Stimulated activated naive CD4-positive, alpha-beta T cell (primary cell): ENCODE results near the gene FMNL2.

Experiments
- DNase-seq, 6 experiments: peaks; one replicate each; lab custom pipeline; 2025; lab: John Stamatoyannopoulos, UW

FMNL2 gene

DNA sequence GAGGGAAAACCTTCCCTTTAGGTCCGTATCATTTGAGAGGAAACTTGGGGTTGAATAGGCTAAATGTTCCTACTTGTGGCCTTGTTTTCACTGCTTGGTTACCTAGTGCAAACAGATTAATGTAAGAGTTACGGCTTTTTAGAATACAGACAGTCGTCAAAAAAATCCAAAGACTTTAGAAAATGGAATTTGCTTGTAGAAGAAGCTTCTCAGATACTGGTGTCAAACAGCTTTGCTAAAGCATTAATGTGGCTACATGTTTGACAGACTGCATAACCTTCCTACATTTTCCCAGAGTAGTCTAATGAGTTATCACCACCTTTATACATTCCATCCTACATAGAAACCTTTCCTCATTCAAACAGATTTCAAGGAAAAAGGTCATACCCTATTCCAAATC lies 114.6 kb downstream of the FMNL2 start:
- no peak for DNase-seq

DNA sequence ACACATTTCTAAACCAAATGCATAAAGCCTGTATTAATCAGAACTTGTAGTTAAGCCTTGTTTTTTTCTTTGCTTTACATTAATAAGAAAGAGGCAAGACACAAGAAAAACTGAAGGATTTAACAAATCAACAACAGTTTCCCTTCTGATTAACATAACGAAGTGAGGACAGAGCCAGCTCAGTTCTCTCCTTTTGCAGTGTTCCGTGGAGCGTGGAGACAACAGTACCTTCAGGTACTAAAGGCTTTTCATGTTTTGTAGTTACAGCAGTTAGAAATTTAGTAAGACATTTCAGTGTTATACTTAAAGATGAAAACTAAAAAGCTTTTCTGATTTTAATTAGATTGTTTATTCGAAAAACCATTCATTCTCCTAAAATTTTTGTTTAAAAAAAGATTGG lies 115.2 kb downstream of the FMNL2 start:
- DNase-seq, result no peak

DNA sequence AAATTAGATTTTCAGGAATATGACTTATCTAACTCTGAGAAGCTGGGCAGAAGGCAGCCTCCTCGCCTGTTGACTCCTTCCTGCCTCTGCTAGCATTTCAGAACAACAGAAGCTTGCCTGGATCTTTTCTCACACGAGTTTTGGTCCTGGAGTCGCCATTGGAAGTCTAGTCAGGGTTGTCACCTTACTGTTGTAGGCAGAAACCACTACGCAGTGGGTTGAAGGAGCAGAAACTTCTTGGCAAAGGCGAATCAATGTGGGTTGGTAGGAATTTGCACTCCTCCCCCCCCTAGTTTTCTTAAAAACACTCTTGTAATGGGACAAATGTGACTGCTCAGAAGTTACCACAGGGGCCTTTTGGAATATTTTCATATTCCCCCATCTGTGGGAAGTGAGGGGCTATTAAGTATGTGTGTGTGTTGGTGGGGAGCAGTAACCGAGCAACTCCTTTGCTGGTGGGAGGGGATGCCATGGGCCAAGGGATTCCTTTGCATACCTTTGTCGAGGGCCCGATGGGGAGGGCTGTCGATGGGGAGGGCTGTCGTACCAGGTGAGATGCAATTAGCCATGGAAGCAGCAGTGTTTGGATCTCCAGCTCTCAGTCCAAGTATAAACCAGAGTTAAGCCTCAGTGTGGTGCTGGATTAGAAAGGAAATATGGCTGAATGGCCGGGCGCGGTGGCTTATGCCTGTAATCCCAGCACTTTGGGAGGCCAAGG lies 117.4 kb downstream of the FMNL2 start:
- DNase-seq, result no peak

DNA sequence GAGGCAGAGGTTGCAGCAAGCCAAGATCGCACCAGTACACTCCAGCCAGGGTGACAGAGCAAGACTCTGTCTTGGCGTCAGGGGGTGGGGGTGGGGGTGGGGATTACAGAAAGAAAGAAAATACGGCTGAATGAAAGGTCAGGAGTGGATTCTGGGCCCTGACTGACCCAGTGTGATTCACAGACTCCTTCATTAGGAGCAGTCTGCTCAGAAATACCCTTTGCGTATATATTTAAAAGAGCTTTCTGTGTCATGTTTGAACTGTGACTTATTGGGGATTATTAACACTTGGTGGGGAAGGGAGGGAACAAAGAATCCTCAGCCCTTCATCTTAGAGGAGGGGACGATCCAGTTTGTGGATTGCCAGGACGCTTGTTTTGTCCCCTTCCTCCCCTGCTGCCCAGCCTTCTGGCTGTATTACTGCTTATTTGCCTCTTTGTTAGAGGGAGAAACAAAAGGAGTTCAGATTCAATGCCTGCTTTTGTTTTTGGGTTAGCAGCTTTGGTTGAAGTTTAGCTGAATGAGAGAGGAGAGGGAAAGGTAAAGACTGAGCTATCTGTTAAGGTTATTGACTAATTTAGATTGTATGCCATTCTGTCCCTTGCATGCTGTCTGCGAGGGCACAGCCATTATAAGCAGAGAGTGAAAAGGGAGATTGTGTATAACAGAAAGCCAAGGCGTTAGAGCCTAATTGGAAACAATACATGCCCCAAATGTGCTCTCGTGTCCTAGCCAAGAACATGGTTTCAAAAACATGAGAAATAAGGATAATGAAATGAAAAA lies 118.3 kb downstream of the FMNL2 start:
- no peak for DNase-seq

DNA sequence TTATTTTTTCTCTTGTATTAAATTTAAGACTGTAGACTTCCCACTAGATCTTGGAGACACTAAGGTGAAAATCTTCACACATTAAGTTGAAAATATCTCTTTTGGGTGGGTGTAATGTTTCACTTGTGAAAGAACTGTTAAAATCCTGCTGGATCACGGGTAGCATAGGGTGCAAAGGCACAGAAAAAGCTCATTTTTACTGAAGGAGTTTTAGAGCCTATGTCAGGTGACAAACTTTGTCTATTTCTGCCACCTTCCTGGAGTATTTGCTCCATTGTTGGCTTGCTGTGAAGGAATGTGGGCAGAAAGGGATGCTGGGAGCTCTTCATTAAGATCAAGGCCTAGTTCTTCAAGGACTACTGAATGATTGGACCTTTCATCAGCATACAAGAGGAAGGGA lies 119.4 kb downstream of the FMNL2 start:
- no peak for DNase-seq

DNA sequence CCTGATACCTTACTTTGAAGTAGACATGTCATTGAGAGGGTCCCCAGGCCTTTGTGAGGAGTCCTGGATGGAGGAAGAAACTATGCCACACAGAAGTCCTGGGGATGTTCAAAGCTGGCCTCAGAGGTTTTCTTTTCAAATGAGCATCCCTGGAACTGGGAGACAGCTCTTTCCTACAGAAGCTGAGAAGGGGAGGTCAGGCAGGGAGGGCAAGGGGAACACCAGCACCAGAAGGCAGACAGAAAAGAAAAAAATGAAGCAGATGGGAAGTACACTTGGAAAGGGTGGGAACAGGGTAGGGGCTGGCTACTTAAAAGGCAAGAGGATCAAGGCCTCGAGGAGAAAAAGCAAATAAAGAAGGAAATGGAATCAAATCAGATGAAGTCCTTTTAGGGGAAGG lies 120.0 kb downstream of the FMNL2 start:
- DNase-seq, result no peak

DNA sequence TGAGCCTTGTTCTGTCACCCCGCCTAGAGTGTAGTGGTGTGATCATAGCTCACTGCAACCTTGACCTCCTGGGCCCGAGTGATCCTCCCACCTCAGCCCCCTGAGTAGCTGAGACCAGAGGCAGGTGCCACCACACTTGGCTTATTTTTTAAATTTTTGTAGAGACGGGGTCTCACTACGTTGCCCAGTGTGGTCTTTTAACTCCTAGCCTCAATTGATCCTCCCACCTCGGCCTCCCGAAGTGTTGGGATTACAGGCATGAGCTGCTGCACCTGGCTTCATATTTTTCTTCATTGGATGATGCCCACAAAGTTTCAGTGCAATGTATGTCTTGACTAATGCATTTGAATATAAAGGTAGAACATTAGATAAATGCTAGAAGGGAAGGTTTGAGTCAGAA lies 120.8 kb downstream of the FMNL2 start:
- DNase-seq, result no peak

DNA sequence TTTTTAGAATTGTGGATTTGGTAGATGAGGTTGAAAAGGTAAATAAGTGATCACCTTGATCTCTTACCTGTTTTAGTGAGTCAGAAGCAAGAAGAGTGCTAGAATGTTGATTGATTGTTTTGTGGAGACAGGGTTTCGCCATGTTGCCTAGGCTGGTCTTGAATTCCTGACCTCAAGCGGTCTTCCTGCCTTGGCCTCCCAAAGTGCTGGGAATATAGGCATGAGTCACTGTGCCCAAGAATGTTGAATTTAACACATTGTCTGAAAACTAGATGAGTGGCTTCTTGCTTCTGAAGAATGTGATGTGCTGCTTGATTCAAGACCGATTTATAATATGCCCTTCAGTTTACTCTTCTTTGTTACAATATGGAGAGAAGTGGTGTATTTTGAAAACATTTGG lies 121.3 kb downstream of the FMNL2 start:
- no peak for DNase-seq

DNA sequence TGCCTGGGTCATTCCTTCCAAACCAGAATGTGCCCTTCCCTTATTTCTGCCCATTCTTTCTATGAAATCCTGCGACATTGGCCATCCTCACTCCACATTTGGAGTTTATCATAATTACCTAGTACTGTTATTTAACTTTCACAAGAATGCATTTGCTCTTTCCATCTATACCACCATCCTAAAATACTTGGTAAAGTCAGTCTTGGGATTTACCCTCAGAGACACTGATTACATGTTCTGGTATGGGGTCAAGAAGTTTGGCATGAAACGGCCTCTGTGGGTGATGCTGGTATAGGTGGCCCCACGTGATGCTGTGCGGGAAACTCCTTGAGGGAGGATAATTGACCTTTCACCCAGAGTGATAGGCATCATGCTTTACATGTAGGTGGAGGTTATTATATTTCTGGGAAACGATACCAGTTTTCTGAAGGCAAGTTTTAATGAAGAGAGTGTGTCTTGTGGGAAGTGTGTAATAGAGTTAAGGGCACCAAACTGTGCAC lies 123.5 kb downstream of the FMNL2 start:
- DNase-seq, result no peak

DNA sequence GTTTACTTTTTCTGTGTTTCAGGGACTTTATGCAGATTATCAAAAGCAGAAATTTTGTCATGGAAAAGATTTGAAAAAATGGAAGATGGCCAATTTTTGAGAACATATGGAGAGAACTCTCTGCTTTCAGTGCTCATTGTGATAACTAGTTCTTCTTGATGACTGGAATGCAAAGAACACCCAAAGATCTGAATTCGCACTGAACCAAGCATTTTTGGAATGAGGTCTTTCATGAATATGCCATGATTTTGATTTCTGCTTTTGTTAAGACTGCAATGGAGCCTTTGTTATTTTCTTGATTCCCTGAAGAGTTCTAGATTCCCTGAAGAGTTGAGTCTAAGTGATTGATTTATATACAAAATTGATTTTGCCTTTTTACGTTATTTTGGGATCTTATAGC lies 124.1 kb downstream of the FMNL2 start:
- no peak for DNase-seq

DNA sequence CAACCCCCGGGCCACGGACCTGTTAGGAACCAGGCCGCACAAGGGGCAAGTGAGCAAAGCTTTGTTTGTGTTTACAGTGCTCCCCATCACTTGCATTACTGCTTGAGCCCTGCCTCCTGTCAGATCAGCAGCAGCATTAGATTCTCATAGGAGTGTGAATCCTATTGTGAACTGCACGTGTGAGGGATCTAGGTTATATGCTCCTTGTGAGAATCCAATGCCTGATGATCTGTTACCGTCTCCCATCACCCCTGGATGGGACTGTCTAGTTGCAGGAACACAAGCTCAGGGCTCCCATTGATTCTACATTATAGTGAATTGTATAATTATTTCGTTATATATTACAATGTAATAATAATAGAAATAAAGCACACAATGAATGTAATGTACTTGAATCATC lies 125.6 kb downstream of the FMNL2 start:
- DNase-seq, result no peak

DNA sequence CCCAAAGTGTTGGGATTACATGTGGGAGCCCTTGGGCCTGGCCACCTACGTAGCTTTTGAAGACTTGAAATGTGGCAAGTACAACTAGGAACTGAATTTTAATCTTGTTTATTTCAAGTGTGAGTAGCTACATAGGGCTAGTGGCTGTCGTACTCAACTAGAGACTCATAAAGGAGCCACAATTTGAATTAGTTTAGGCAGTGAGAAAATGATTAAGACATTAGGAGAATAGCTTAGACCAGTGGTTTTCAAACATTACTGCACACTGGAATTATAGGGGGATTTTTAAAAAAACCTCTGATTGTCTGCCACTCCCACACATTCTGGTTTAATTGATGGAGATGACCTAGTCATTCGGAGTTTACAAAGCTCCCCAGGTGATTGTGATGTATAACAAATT lies 127.1 kb downstream of the FMNL2 start:
- no peak for DNase-seq

DNA sequence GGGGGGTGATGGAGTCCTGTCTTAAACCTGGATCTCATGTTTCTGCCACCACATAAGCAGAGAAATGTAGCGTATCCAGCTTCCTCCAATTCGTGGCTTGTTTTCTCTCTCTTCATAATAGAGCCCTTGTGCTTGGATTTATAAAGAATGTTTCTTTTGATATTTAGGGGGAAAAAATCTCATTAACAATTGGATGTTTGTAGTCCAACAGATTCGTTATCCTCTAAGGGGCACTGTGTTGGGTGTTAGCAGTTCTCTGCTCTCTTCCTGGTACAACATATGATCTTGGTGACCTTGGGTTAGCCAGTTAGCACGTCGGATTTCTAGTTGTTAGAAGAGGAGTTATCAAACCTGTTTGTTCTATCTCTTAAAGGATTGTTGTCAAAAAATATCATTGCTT lies 127.8 kb downstream of the FMNL2 start:
- DNase-seq, result no peak

DNA sequence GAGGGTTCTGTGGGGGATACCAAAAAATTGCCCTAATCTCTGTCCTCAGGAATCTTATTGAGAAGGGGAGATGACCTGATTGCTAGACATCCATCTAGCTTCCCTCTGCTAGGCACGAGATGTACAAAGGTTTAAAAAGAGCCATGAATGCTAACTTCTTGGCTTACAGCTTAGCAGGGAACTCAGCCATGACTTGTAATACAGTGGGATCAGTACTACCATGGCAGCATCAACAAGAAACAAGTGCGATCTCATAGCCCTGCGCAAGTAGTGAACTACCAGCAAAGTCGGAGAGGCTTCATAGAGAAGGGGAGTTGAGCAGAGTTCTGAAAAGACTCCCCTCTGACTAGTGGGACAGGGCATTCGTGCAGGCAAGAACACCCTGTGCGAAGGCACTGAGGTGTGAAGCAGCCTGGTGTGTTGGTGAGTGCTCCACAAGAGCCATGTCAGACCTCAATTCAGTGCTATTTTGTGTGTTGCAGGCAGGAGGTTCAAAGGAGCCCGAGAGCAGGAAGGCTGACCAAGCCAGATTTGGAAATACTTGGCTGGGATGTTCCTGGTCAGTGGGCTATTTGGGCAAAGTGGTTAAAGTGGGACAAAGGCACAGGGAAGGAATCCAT lies 130.0 kb downstream of the FMNL2 start:
- no peak for DNase-seq

DNA sequence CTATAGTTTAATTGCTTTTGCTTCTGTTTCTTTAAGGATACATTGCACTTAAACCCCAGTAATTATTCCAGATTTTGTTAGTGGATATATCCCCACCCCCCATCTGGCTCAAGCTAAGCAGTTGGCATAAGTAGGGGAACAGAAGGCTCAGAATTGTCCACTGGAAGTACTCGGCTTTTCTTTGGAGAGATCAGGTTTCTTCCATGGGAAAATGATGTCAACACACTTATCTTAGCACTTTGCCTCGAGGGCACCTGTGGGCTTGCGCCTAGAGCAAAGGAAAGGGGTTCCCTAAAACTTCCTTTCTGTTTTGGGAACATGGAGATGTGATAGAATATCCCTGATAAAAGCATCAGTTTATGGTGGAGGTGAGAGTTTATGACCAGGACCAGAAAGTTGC lies 130.6 kb downstream of the FMNL2 start:
- no peak for DNase-seq

DNA sequence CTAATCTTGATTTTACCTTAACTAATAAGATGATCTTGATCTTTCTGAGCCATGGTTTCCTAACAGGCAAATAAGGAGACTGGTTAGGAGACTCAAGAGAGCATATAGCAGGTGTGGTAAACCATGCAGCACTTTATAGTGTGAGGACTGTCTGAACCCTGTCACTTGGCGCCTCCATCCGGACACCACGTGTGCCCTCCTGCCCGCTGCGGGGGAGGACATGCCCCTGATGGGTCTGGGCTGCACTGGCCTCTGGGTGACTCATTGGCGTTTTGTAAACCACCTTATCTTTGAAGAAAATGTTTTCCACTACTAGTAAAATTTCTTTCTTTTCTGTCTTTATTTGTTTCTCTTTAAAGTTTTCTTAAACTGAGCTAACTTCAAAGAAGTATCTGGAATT lies 131.1 kb downstream of the FMNL2 start:
- no peak for DNase-seq

DNA sequence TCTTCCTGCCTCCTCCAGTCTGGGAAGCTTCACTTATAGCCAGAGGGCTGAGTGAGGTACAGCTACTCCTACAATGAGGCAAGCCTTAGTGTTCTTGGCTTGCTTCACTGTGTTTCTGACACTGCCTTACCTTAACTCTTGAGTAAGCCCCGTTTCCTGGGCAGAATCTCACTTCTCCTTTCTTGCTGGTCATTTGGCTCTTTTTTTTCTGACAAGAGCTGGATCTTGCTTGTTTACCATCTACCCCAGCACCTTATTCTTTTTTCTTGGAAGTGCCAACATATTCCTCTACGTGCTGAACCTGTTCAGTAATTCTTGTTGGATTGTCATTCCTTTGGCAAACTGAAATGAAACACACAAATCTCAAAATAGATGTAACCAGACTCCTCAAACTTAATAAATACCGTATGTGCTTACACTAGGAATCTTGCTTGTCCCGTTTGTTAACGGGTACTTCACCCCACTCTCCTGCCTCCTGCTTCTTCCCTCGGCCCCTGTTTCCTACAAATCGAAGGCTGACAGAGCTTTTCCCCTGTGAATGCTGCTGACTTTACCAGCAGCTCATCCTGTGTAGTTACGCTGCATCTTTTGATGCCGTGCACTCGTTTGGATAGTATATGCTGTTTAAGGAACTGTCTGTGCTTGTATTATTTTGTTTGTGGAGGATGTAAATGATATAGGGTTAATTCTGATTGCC lies 132.2 kb downstream of the FMNL2 start:
- DNase-seq, result no peak

DNA sequence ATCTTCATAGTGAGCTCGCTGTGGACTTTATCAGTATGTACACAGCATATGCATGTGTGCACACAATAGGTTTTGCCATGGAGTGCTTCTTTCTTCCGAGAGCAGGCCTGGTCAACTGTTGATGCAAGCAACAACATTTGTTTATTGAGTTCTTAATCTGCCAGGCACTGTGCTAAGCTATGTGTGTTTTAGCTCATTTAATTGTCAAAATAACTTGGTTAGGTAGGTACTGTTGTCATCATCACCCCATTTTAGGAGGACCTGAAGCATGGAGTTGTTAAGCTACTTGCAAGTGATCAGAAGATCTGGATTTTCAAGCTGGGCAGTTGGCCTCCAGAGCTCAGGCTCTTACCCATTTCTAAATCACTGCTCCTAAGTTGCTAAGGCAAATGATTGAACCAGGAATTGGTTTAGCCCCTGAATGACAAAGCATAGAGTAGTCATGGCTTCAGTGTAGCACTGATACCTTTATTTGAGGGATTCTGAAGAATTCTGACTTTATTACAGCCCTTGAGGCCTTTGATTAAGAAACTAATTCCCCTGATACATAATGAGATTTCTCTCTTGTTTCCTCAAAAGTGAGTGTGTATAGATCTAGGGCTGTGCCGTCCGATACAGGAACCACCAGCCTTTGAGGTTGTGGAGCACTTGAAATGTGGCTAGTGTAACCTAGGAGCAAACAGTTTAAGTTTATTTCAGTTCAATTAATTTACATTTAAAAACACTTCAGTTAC lies 132.9 kb downstream of the FMNL2 start:
- no peak for DNase-seq

DNA sequence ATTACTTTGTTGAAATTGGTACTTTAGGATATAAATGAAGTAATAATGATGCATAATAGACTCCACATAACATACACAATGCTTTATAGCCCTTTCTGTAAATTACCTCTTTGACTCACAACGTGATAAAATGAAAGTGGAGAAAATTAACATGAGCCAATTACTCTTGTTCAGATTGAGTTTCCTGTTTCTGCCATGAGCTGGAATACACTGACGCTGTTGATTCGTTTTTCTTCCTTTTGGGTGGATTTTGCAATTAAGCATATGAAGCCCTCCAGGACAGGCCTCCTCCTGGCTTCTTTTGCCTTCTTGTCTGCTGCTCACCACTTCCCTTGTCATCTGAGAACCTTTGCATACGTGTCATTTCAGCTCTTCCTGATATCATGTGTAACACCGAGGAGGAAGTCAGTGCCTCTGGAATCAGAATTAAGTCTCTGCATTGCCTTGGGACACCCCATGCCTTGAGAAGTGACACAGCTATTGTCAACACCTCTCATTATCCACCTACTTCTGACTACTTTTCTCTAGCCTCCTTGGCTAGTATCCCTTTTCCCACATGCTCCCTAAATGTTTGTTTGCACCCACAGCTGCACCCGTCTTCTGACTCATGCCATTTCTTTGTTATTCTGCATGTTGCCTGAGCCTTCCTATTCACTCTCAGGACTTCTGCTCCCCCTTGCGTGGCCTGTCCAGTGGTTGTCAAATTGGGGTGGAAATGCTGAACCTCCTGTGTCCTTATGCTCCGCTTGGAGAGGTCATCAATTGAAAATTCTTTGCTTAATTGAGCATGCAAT lies 134.1 kb downstream of the FMNL2 start:
- DNase-seq, result no peak

DNA sequence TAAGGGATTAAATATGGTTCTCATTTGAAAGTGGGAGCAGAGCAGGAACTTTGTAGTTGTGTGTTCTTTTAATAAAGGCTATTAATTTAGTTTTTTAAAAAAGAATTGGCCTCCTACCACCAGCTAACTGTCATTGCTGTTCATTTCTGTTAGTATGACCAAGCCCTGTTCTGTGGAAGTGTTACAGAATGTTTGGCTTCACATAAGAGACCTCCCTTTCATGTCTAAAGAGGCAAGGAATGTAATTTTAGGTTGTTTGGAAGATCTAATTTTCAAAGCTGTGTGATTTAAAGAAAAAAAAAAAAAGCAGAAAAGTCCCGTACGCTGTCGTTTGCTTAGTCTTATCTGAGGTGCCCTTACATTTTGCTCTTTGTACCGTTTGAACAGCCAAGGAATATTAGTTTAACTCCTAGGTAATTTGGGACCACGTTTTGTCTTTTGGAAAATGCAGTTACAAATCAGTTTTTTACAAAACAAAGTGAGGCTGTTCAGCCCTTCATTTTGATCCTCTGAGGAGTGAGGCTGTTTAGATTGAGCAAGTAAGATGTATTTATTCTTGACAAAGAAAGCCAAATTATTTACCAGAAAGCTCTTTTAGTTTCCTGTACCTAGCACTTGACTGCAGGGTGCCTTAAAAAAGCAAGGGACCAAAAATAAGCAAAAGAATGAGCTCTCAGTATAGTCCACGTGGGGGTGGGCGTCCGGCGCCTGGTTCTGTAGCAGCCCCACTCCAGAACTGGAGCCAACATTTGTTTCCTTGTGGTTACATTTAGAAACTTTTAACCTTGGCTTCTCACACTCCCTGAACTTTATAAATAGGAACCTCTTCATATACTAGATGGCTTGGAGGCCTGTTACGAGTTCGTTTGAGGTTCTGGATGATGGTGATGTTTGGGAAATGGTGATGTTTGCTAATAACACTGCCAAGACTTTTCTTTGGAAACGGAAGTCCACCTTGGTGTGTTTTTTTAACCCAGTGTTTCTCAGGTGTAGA lies 136.2 kb downstream of the FMNL2 start:
- no peak for DNase-seq
